ENCODE measurements around the gene DNAJC25. TPM values are rescaled to one million over a fixed set of nuclear protein-coding genes. Genes with fewer than 3 reads are reported as not detected.
"Not testable (repeated sequence)": the region's sequence is repeated elsewhere in the genome, so short reads cannot be mapped to it uniquely, and the experiment has no call there.

The DNAJC25 gene
- polyA plus RNA-seq (2013, experiment 1 of 2; ENCODE audit: insufficient read length): 9.5 TPM
- polyA plus RNA-seq (2013, experiment 2 of 2; ENCODE audit: insufficient read length): 11.1 TPM

DNA sequence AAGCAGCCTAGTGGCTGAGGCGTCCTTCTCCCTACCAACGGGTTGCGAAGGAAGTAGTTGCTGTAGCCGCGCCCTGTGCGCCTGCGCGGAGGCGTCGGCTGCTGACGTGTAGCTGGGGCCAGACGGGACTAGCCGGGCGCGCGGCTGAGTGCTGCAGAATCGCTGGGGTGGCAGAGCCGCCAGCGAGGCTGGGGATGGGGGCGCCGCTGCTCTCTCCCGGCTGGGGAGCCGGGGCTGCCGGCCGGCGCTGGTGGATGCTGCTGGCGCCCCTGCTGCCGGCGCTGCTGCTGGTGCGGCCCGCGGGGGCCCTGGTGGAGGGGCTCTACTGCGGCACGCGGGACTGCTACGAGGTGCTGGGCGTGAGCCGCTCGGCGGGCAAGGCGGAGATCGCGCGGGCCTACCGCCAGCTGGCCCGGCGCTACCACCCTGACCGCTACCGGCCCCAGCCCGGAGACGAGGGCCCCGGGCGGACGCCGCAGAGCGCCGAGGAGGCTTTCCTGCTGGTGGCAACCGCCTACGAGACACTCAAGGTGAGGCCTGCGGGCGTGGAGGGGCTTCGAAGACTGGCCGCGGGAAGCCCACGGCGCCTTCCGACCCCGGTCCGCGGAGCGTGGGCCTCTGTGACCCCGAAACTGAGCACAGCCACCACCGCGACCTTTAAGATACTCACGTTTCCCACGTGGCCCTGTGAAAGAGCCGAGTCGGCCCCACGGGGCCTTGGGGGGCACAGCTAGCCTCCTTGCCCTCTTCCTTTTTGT, at the start of gene DNAJC25:
TSS of gene DNAJC25 (plus strand) at position 121 of the 758 bp plus-strand sequence. CDS start at position 195, 74 bp downstream.
- peak; percentile 99 for DNase-seq

DNA sequence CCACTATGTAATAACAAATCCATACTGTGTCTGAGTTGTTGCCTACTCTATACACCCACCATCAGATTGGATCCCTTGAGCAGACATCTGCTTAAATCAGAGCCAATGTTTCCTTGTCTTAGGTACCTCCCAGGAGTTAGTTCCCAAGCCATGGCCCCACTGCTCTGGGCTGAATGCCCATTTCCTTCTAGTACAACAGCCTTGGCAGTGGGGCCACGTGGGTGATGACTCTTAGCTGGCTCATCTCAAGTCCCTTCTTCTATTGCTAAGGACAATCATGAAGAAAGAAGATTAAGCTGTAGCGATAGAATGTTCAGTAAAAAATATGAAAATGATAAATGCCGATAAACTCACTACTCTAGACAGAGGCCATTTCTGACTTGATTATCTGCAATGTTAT, 48.2 kb upstream of the DNAJC25 start:
- DNase-seq: no peak

DNA sequence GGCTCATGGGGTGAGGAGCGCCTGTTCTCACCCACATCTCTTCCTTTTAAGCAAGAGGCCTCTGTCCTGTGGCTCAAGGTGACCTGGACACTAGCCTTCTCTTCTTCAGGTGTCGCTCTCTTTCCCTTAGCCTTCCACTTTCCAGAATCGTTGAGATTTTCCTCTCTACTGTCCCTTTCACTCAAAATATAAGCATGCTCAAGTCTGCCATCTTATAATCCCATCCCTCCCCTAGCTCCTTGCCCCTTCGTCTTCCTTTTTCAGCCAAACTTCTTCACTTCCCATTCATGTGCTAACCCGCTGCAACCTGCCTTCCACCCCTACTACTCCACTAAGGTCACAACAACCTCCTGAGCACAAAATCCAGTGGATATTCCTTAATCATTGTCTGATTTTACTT, 44.8 kb upstream of the DNAJC25 start:
- DNase-seq: no peak

DNA sequence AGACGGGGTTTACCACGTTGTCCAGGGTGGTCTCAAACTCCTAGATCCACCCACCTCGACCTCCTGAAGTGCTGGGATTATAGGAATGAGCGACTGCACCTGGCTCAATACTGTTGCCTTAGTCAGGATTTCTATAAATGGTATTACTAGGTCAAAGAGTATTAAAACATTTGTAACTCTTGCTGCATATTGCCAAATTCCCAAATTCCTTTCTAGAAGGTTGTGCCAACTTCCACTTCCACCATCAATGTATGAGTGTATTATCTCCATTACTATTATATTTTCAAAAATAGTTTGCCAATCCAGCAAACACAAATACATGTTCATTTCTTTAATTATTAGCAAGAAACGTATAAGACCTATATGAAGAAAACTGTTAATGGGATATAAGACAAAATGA, 42.3 kb upstream of the DNAJC25 start:
- no peak for DNase-seq

DNA sequence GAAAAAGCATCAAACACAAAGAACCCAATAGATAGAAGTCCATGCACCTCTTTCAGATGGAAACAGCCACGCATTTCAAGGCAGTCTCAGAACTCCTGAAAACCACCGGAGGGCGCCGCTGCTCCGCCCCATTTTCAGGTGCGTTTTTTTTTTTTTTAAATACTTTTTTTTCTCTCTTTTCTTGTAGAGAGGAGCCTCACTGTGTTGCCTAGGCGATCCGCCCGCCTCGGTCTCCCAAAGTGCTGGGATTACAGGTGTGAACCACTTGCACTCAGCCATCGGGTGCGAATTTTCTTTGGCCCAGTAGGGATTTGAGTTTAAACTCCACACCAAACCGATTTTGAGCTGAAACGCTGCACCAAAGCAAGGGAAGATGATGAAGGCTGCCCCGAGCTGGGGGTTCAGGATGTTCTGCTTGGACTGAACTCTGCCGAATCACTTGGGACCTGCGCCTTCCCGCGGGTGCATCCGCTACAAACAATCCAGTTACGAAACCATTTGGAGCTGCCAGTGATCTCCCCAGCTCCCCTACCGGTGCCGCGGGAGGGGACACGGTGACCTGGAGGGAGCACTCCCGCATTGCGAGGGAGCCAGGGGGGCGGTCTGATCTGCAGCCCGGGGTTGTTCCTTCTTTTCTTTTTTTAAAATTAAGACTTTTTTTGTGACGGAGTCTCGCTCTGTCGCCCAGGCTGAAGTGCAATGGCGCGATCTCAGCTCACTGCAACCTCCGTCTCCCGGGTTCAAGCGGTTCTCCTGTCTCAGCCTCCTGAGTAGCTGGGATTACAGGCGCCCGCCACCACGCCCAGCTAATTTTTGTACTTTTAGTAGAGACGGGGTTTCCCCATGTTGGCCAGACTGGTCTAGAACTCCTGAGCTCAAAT, 33.0 kb upstream of the DNAJC25 start:
- DNase-seq: peak; percentile 46

DNA sequence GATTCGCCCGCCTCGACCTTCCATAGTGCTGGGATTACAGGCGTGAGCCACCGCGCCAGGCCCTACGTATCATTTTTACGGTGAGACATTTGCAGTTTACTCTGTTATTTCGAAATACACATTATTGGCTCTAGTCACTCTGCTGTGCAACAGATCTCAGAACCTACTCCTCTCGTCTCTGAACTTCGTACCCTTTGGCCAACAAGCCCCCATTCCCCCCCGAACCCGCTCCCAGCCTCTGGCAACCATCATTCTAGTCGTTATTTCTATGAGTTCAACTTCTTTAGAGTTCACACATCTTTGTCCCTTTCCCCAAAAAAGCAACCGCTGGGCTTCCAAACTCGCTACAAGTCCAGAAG, 32.4 kb upstream of the DNAJC25 start:
- DNase-seq: peak; percentile 8

DNA sequence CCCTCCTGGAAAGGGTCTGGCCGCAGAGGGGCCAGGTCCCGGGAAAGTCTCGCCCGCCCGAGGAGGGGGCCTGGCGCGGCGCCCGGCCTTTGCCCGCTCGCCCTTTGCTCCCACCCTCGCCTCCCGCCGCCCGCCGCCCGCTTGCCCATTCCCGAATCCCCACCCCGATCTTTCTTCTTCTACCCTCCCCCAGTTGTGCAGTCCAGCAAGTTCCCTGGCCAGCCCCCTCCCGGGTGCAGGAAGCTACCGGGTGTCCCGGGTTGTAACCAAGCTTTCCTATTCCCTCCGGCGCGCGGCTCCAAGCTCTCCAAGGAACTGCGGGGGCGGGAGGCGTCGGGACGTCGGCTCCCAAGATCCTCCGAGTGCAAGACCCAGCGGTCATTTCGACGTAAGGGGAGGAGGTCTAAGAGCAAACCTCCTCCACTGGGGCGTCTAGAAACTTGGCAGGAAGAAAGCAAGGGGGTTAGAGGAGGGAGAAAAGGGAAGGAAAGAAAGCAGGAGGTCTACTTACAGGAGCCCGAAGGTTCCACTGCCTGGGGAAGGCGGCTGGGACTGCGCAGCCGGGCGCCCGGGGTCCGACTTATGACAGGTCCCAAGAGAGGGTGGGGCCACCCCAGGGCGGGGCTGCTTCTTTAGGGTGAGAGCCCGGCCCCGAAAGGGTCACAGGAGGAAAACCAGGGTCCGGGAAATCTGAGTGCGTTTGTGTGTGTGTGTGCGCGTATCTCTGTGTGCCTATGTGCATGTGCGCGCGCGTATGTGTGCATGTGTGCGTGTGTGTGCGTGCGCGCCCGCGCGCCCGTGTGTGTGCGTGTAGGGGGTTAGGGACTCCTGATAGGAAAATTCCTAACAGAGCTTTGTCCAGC, 31.8 kb upstream of the DNAJC25 start, which contains the start of gene PTGR1:
TSS of gene PTGR1 (minus strand) at position 556 of the 863 bp plus-strand sequence. CDS start 2,225 bp downstream, outside the sequence.
- DNase-seq: peak; percentile 85

DNA sequence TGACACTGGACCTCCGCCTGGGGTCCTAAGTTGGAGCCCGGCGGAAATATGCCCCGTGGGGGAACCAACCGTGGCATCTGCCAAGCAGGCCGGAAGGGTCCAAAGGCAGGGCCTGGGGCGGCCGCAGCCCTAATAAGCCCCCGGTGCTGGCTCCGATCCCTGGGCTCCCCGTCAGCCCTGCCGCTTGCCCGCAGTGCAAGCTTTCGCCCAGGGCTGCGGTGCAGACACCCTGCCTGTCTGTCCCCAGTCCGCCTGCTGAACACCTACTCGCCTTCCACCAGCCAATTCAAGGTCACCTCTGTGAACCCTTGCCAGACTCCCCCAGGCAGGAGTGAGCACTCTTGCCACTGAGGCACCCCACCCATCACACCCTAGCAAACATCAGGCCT, 31.2 kb upstream of the DNAJC25 start:
- DNase-seq: no peak

DNA sequence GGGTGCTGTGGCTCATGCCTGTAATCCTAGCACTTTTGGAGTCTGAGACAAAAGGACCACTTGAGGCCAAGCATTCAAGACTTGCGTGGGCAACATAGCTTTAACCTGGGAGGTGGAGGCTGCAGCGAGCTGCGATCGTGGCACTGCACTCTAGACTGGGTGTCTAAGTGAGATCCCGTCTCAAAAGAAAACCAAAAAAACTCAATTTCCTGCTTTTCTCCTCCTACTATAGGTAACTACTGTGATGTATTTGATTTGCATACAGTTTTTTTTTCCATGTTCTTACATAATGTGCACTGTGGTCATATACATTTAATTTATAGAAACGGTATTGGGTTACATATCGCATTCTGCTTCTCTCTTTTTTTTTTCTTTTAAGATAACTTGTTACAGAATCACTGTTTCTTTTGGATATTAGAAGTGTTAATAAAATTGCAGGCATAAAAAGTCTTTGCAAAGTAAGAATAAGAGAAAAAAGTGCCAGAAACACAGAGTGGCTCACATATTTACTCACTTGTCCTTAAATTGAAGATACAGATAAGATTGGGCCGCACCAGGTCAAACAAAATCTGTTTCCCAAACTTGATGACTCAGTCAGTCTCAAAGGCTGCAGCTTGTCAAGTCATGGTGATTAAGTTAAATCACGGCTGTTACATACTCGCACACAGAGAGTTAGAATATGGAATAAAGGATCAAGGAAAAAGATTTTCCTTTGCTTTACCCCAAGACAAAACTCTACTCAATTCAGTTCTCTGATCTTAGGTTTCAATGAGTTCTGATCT, 29.7 kb upstream of the DNAJC25 start:
- DNase-seq: peak; percentile 23

DNA sequence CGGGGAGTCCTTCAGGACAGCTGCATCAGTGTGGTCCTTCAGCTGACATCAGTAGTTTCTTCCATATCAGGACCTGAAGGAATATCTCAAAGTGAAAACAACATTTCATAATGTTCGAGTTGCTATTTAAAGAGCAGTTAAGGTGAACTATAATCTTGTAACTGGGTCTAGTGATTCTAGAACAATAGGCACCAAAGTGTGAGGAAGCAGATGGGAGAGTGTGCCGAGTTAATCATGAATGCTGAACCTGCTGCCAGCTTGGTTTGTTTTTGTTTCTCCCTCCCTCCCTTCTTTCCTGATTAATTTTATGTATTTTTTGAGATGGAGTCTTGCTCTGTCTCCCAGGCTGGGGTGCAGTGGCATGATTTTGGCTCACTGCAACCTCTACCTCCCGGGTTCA, 28.1 kb upstream of the DNAJC25 start:
- no peak for DNase-seq

DNA sequence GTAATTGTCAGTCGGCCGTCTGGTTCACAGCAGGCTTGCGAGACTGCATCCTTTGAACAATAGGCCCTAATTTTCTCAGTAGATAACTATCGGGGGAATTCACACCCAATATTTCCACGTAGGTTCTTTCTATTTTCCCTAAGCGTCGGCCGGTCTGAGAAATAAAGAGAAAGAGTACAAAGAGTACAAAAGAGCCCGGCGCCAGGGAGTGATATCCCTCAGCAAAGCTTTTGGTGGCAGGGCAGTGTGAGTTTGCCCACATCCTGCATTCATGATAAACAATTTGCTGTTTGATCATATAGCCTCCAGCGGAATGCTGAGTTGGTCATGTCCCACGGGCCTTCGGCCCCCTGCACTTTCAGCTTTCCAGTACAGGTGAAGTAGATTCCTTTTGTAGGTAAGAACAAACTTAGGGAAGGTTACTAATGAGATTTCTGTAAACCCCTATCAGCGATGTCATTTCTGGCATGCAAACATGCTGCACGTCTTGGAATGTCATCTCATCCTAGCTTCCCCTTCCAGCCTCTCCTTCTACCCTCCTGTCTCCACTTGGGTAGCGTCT, 27.0 kb upstream of the DNAJC25 start:
- DNase-seq: no peak

DNA sequence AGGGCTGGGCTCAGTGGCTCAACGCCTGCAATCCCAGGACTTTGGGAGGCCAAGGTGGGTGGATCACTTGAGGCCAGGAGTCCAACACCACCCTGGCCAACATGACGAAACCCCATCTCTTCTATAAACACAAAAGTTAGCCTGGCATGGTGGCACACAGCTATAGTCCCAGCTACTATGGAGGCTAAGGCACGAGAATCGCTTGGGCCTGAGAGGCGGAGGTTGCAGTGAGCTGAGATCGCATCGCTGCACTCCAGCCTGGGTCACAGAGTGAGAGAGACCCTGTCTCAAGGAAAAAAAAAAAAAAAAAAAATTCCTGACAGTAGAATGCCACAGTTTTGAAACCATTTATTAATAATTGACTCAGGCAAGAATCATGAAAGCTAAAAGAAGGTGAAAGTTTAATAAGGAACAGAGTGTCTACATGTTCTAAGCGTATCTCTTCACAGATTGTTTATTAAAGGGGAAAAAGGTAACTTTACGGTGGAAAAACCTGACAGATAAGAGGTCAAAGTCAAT, 26.0 kb upstream of the DNAJC25 start:
- no peak for DNase-seq

DNA sequence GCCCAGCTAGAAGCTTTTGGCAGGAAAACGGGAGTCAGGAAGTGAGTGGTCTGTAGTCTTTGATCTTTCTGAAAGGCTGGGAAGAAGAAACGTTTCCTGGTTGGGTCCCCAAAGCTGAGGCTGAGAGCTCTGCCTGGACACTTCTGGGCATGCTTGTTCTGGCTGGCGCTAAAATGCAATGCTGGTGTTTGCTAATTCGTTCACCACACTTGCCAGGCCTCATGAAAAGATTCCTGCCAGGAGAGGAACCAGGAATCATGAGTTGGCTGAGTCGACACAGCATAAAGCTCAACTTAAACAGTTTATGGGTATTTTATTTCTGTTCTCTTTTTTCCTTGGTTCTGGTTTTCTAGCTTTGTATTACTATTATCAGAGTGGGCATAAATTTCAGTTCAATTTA, 21.0 kb upstream of the DNAJC25 start:
- no peak for DNase-seq

DNA sequence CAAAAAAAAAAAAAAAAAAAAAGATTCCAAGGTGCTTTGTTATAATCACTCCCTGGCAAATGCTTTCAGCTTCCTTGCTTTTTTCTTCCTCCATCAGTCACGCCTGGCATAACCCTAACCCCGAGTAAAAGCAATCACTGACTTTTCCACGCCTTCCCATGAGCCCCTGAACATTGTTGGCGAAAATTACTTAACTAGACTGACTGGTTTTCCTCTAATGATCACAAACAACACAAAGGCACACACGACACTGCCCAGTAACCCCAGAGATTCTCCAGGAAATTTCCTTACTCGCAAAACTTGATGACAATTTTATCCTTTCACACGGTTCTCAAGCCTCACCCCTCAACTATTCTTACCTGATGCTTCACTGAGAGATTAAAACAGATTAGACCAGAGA, 20.3 kb upstream of the DNAJC25 start:
- DNase-seq: no peak

DNA sequence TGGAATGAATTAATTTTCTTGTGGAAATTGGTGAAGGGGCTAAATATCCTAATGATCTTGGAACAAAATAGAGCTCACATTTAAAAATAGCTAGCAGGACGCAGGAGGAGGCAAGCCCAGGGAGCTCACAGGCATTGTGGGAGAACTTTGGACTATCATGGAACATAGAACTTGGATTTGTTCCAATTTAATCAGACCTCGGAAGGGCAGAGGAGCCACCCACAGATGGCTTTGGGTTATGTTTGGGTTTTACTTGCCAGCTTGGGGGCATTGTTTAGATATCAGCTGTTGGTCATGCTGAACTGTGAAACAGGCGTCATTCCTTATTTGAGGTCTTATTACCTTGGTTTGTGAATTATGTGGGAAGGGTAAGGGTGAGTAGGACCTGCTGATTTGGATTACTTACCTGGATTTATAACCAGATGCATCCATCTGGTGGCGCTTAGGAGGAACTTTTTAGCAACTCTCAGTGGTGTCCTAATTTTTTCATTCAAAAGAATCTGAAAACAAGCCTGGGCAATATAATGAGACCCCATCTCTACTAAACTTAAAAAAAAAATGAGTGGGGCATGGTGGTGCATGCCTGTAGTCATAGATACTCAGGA, 17.6 kb upstream of the DNAJC25 start:
- DNase-seq: no peak

DNA sequence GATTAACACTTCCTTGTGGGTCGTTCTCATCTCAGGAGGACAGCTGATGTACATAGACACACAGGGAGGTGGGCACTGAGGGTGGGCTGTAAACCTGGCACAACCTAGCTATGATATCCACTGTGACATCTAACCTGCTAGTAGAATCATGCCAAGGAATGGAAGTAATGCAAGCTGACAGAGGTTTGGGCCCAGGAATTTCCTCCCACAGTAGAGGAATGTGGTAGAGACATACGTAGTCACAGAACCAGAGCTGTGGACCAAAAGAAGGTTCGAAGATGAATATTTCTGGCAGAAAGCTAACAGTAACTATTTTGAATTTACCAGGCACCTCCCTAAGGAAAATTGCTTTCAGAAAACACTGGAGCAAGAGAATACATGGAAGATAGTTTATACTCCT, 15.2 kb upstream of the DNAJC25 start:
- DNase-seq: no peak

DNA sequence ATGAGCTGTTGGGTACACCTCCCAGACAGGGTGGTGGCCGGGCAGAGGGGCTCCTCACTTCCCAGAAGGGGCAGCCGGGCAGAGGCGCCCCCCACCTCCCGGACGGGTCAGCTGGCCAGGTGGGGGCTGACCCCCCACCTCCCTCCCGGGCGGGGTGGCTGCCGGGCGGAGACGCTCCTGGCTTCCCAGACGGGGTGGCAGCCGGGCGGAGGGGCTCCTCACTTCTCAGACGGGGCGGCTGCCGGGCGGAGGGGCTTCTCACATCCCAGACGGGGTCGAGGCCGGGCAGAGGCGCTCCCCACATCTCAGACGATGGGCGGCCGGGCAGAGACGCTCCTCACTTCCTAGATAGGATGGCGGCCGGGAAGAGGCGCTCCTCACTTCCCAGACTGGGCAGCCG, 13.8 kb upstream of the DNAJC25 start:
- DNase-seq: not testable (repeated sequence)

DNA sequence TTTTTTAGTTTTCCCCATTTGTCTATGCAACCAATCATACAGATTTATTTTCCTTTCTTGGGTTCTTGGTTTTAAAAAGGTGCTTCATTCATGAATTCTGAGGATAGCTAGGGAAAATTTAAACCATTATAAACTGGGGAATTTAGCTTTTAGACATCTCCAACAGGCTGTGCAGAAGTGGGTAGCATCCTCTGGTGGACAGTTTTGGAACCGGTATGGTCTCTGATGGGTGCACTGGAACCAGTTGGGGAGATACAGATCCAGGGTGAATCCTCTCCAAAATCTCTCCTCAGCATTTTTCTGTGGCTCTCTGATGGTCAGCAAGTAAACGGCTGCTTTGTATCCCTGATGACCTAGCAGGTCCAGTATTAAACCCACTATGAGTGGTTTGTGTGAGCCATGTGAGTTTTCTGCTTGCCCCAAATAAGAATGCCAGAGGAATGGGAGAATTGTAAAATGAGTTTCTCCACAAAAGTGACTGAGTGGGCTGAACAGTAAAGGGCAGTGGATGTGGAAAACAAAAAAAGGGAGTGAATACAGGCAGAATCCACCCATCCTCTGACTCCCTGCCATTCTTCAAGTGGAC, 9.1 kb upstream of the DNAJC25 start:
- peak; percentile 47 for DNase-seq

DNA sequence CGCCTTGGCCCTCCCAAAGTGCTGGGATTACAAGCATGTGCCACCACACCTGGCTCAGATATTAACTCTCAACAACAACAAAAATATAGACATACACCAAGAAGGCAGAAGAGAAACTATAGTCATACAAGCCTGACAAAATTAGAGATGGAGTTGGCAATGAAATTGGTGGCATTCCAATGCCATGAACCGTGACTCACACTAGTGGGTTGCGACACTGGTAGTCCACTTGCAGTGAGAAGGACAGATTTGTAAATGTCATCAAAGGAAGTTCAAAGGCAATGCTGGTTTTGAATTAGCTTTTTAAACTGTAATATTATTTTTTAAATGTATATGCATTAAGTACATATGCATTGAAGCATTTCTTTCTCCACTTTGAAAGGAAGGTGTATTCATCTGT, 8.5 kb upstream of the DNAJC25 start:
- peak; percentile 74 for DNase-seq

DNA sequence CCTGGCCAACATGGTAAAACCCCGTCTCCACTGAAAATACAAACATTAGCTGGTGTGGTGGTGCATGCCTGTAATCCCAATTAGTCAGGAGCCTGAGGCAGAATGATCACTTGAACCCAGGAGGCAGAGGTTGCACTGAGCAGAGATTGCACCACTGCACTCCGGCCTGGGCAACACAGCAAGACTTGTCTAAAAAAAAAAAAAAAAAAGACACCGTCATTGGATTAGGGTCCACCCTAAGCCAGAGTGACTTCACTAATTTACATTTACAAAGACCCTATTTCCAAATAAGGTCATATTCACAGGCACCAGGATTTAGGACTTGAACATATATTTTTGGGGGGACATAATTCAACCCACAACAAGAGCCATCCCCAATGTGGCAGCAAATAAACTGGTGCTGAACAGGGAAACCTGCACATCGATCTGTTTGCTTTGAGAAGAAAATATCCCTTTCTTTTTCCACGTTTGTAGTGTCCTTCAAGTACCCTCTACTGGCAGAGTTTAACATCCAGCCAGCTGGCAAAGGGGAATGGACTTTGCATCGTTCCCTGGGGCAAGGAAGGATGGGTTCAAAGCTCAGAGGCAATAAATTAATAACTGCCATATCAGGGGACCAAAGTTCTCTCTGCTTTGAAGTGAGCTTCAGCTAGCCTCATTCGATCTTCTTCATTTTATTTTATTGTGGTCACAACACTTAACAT, 3.7 kb upstream of the DNAJC25 start:
- DNase-seq: no peak
